HFF-Myc (cell line): ENCODE results near the gene SLC30A1.
"Not testable (repeated sequence)": the region's sequence is repeated elsewhere in the genome, so short reads cannot be mapped to it uniquely, and the experiment has no call there.

Source experiments
- DNase-seq: peaks from one replicate; pipeline ENCODE4 v3.0.0-alpha.2; 2011; ENCODE audit warnings: low read depth; ENCODE audit errors: extremely low read depth
- H3K4me3 ChIP-seq: replicated peaks from 2 replicates; pipeline ENCODE4 v1.5.1; 2011; ENCODE audit warnings: low read depth, mild to moderate bottlenecking, control low read depth, low read length
- TF ChIP-seq, protein P1 (sequence below): IDR thresholded peaks from 2 replicates; pipeline ENCODE4 v1.5.1; 2012; ENCODE audit warnings: mild to moderate bottlenecking, low read depth, low read length, control low read depth; ENCODE audit errors: missing control alignments

SLC30A1 gene

DNA sequence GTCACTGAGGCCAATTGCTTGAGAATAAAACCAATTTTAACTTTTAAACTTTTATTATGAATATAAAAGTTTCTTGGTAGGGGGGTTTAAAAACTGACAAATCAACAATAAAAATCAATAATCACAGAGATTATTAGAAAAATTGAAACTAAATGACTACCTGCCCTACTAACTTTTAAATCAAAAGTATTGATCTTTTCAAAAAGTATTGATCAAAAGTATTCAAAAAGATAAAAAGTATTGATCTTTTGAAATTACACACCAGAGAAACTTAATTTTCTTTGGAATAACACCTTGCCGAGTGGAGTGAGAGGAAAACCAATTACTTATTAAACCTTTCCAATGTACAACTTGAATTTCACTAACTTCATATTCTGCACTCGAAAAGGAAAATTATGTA, 2.2 kb downstream of the SLC30A1 start:
- TF ChIP-seq, protein P1, sequence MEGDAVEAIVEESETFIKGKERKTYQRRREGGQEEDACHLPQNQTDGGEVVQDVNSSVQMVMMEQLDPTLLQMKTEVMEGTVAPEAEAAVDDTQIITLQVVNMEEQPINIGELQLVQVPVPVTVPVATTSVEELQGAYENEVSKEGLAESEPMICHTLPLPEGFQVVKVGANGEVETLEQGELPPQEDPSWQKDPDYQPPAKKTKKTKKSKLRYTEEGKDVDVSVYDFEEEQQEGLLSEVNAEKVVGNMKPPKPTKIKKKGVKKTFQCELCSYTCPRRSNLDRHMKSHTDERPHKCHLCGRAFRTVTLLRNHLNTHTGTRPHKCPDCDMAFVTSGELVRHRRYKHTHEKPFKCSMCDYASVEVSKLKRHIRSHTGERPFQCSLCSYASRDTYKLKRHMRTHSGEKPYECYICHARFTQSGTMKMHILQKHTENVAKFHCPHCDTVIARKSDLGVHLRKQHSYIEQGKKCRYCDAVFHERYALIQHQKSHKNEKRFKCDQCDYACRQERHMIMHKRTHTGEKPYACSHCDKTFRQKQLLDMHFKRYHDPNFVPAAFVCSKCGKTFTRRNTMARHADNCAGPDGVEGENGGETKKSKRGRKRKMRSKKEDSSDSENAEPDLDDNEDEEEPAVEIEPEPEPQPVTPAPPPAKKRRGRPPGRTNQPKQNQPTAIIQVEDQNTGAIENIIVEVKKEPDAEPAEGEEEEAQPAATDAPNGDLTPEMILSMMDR: no peak
- H3K4me3 ChIP-seq: peak overlapping the region; percentile 75
- DNase-seq: no peak

DNA sequence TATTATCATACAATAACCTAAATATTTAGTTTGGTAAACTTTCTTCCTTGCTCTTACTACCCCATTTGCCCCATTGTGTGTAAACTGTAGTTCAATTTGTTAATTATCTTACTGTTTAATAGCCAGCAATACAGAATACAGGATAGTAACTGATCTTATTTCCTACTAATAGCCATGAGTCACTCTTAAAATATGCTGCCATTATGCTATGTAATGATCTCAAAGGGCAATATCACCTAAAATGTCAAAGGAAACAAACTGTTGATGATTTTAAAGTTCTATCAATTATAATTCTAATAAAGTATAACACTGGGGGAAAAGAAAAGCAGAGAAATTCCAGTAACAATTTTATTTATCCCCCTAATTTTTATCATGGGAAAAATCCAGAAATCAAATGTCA, 4.3 kb downstream of the SLC30A1 start:
- DNase-seq: no peak
- TF ChIP-seq, protein P1: no peak
- no peak overlapping the region for H3K4me3 ChIP-seq

DNA sequence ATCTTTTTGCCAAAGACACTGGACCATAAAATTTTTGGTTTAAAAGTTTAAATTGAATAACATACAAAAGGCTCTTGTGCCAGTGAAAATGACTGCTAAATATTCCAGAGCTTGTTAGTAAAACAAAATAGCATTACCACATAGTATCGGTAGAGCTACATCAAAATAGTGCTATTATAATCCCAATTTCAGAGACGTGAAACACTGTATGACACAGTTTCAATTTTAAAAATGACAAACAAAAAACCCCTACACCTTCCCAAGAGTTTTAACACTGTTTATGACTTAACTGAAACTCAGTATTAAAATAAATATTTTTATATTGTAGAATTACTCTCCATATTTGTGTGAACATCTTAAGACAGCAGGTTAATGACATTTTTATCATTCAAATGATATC, 7.0 kb downstream of the SLC30A1 start:
- TF ChIP-seq, protein P1: no peak
- no peak overlapping the region for H3K4me3 ChIP-seq
- DNase-seq: no peak

DNA sequence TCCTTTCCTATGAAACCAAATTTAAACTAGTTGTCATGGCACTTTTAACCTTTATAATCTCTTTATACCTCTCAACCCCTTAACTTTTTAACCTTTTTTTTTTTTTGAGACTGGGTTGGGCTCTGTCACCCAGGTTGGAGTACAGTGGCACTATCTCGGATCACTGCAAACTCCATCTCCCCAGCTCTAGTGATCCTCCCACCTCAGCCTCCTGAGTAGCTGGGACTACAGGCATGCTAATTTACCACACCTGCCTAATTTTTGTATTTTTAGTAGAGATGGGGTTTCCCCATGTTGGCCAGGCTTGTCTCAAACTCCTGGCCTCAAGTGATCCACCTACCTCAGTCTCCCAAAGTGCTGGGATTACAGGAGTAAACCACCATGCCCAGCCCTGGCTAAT, 8.6 kb downstream of the SLC30A1 start:
- DNase-seq, H3K4me3 ChIP-seq: not testable (repeated sequence)

DNA sequence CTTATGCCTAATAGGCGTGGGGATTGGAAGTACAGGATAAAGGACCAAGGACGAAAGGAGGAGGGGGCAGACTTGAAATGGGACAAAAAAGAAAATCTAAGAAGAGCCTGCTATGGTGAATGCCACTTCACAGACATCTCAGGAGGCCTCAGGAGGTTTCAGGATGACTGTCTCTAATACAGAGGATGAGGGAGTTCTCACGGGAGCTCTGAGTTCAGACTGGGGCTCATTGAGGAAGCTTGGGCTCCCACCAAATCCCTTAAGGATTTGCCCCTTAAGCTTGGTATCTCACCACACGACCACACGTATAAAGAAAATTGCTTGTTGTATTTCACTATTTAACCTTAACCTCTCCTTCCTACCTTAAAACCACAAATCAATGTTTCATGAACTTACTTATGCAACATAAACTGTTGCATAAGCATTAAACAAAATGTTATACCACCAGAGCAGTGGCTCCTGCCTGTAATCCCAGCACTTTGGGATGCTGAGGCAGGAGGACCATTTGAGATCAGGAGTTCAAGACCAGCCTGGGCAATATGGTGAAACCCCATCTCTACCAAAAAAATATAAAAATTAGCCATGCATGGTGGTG, 12.4 kb downstream of the SLC30A1 start:
- no peak overlapping the region for H3K4me3 ChIP-seq
- DNase-seq: no peak
- TF ChIP-seq, protein P1: no peak

DNA sequence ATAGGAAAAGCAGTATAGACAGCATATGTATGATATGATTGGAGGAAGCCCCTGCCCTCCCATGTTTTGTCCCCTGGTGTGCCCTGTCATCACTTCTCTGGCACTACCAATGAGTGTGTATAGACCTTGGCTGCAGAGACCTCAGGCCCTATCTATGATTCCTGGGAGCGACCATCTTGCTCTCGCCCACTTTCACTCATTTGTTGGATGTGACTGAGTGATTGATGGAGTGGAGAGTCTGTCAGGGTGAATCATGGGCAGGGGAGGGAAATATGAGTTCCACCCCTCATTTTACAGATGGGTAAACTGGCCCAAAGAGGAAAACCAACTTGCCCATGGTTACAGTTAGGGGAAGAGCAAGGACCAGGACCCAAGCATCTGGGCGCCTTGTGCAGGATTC, 14.9 kb downstream of the SLC30A1 start:
- H3K4me3 ChIP-seq: no peak overlapping the region
- TF ChIP-seq, protein P1: no peak
- no peak for DNase-seq

DNA sequence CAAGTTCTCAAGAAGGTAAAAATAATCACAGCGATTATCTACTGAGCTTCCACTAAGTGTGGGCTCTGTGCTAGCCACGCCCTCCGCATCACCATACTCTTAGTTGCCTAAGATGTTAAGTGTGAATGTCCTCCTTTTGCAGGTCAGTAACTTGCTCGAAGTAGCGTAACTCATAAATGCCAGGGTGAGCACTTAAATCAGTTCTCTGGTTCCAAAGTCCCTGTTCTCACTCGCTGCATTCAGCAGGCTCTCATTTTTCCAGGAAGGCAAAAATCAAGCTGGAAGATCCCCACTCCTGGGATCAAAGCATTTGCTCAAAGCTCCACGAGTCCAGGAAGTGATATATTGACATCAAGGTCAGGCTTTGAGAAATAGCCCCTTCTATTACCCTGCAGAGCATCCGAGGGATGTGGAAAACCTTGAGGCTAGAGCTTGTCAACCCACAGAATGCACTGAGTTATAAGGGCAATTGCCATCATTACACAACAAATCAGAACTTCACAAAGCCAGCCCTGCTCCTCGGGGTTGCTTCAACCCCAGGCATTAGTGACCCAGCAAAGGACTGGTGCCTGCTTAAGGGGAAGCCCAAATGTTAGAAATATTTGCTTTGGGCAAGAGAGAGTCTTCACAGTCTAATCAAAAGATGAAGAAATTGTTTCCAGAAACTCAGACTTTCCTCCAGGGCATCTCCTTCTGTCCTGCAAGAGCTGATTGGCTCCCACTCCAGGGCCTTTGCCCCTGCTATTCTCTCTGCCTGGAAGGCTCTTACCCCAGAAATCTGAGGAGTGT, 19.5 kb downstream of the SLC30A1 start:
- TF ChIP-seq, protein P1: no peak
- H3K4me3 ChIP-seq: no peak overlapping the region
- DNase-seq: no peak
